CD4-positive, alpha-beta T cell treated with Interleukin-1 beta for 1 hour (primary cell): ENCODE data around the gene CNTN6.

Experiments used
- DNase-seq, 2 donors: peaks; one replicate each; pipeline ENCODE4 v3.0.0-alpha.2; 2020 to 2022

The CNTN6 gene

GRCh38 chr3:1439395-1439794 lies 346.6 kb downstream of the CNTN6 start:
- no peak for DNase-seq

- no peak for DNase-seq
Observed at GRCh38 chr3:1442271-1442670, 349.4 kb downstream of the CNTN6 start.

- no peak for DNase-seq
Observed at GRCh38 chr3:1444195-1444594, 351.4 kb downstream of the CNTN6 start.

- DNase-seq = no peak
Observed at GRCh38 chr3:1446531-1446930, 353.7 kb downstream of the CNTN6 start.

- no peak for DNase-seq
Observed at GRCh38 chr3:1447452-1447851, 354.6 kb downstream of the CNTN6 start.

- DNase-seq = no peak
Observed at GRCh38 chr3:1448443-1448842, 355.6 kb downstream of the CNTN6 start.
